Measurements from ENCODE around the gene APBB2. TPM values are rescaled to one million over a fixed set of nuclear protein-coding genes. Genes with fewer than 3 reads are reported as not detected.

The APBB2 gene
- total RNA-seq, 4 donors from 2014 or later: 139 to 248 (median 203) TPM

GRCh38 chr4:41108481-41108880 is 105.9 kb downstream of the APBB2 start:
- no peaks in the 10 kb centered on the region for H3K9me3 ChIP-seq
- H3K27ac ChIP-seq: no peak overlapping the region
- no peaks in the 10 kb centered on the region for H3K36me3 ChIP-seq
- TF ChIP-seq EP300 (IDR thresholded peaks at IDR 0.05): no peak
- TF ChIP-seq CTCF (IDR thresholded peaks at IDR 0.05): no peak
- TF ChIP-seq POLR2A (IDR thresholded peaks at IDR 0.05): no peak
- no peak for DNase-seq (ENCODE audit: low spot score in 2 of 2)
- peaks cover 0 to 12% (median 6%) of the 10 kb centered on the region in 4 donors for H3K4me1 ChIP-seq
- WGBS, 2 donors: 96 to 98% methylated on average over 3 of the region's 3 CpGs
- no peak overlapping the region for H3K4me3 ChIP-seq
- no peaks in the 10 kb centered on the region for H3K27me3 ChIP-seq

GRCh38 chr4:41106694-41107419 is 107.5 kb downstream of the APBB2 start:
- no peak for DNase-seq (ENCODE audit: low spot score in 2 of 2)
- WGBS, 2 donors: 92 to 93% methylated on average over 7 of the region's 7 CpGs
- no peak for TF ChIP-seq EP300 (IDR thresholded peaks at IDR 0.05)
- TF ChIP-seq CTCF (IDR thresholded peaks at IDR 0.05): no peak
- TF ChIP-seq POLR2A (IDR thresholded peaks at IDR 0.05): no peak
- H3K27me3 ChIP-seq: no peaks in the 10 kb centered on the region
- no peaks in the 10 kb centered on the region for H3K9me3 ChIP-seq
- peaks cover 0 to 22% (median 4%) of the 10 kb centered on the region in 4 donors for H3K4me1 ChIP-seq
- H3K4me3 ChIP-seq: no peak overlapping the region
- H3K36me3 ChIP-seq: no peaks in the 10 kb centered on the region
- H3K27ac ChIP-seq: no peak overlapping the region

GRCh38 chr4:41106081-41106480 is 108.3 kb downstream of the APBB2 start:
- peaks cover 0 to 22% (median 4%) of the 10 kb centered on the region in 4 donors for H3K4me1 ChIP-seq
- no peak for DNase-seq (ENCODE audit: low spot score in 2 of 2)
- no peaks in the 10 kb centered on the region for H3K27me3 ChIP-seq
- TF ChIP-seq POLR2A (IDR thresholded peaks at IDR 0.05) (no peak), EP300 (IDR thresholded peaks at IDR 0.05) (no peak), CTCF (IDR thresholded peaks at IDR 0.05) (no peak)
- H3K27ac ChIP-seq: no peak overlapping the region
- H3K4me3 ChIP-seq: no peak overlapping the region
- no peaks in the 10 kb centered on the region for H3K36me3 ChIP-seq
- no peaks in the 10 kb centered on the region for H3K9me3 ChIP-seq

GRCh38 chr4:41104155-41104554 is 110.2 kb downstream of the APBB2 start:
- TF ChIP-seq EP300 (IDR thresholded peaks at IDR 0.05) (no peak), POLR2A (IDR thresholded peaks at IDR 0.05) (no peak), CTCF (IDR thresholded peaks at IDR 0.05) (no peak)
- Histone ChIP-seq H3K4me1 (peaks cover 0 to 22% (median 4%) of the 10 kb centered on the region in 4 donors), H3K36me3 (no peaks in the 10 kb centered on the region), H3K27me3 (no peaks in the 10 kb centered on the region), H3K27ac (peak overlapping the region in 1 of 4 donors; percentile 10), H3K4me3 (no peak overlapping the region), H3K9me3 (no peaks in the 10 kb centered on the region)
- DNase-seq (ENCODE audit: low spot score in 2 of 2): no peak
- WGBS, 2 donors: 41 to 49% methylated on average over 3 of the region's 3 CpGs

- TF ChIP-seq CTCF (IDR thresholded peaks at IDR 0.05): no peak
- Histone ChIP-seq H3K4me1 (peaks cover 0 to 27% (median 4%) of the 10 kb centered on the region in 4 donors), H3K27ac (peak overlapping the region in 2 of 4 donors; percentile 10 to 28), H3K4me3 (no peak overlapping the region), H3K27me3 (no peaks in the 10 kb centered on the region), H3K9me3 (no peaks in the 10 kb centered on the region), H3K36me3 (no peaks in the 10 kb centered on the region)
- WGBS, 2 donors: 55 to 61% methylated on average over 3 of the region's 3 CpGs
- no peak for DNase-seq (ENCODE audit: low spot score in 2 of 2)
These were observed 110.7 kb downstream of the APBB2 start for GRCh38 chr4:41103657-41104056.

Measured in tibial nerve (tissue), 4 donors.